BJ (cell line): ENCODE data around the gene PABPC1L2A. TPM values are rescaled to one million over a fixed set of nuclear protein-coding genes. Genes with fewer than 3 reads are reported as not detected.
"Not testable (repeated sequence)": the region's sequence is repeated elsewhere in the genome, so short reads cannot be mapped to it uniquely, and the experiment has no call there.

Experiments used
- CTCF ChIA-PET: fragments of 350-600 bp; formaldehyde crosslinking; extraction: SDS; loops from one replicate; lab custom pipeline; 2021; ENCODE audit warnings: antibody characterized with exemption, inconsistent platforms; lab: Yijun Ruan, JAX
- POLR2A ChIA-PET: fragments of 300-600 bp; sonication (Branson Sonifier 250); formaldehyde crosslinking; extraction: SDS; loops from one replicate; lab custom pipeline; 2021; ENCODE audit warnings: antibody characterized with exemption; lab: Charles Lee
- DNase-seq: peaks from one replicate; pipeline ENCODE4 v3.0.0-alpha.2; 2011; ENCODE audit warnings: low read depth
- H3K27me3 ChIP-seq: 2 replicates; pipeline ENCODE4 v1.6.0; 2011; ENCODE audit warnings: low read length; ENCODE audit not compliant: control insufficient read depth, insufficient read depth
- H3K36me3 ChIP-seq: 2 replicates; pipeline ENCODE4 v1.5.1; 2011; ENCODE audit warnings: low read length; ENCODE audit not compliant: control insufficient read depth, insufficient read depth
- H3K4me3 ChIP-seq: 2 replicates; pipeline ENCODE4 v1.5.1; 2011; ENCODE audit warnings: low read depth, mild to moderate bottlenecking, control low read depth, low read length
- CTCF ChIP-seq: IDR thresholded peaks from 2 replicates; pipeline ENCODE4 v1.5.1; 2011; ENCODE audit warnings: low read depth, mild to moderate bottlenecking, control low read depth, inconsistent platforms, low read length, moderate library complexity; ENCODE audit not compliant: insufficient read depth
- polyA minus RNA-seq: library from RNA; depleted of rRNA, polyadenylated mRNA; stranded (reverse); fragments of >200 nt; gene quantifications from 2 replicates; pipeline ENCODE4 v1.2.3, GENCODE V29; 2011; rRNA and poly(A)+ RNA removed
- polyA plus RNA-seq: library from polyadenylated mRNA; depleted of rRNA; stranded (reverse); fragments of >200 nt; gene quantifications from 2 replicates; pipeline ENCODE4 v1.2.3, GENCODE V29; 2011; rRNA removed

Gene PABPC1L2A
- polyA plus RNA-seq (not detected in 2 replicates), polyA minus RNA-seq (not detected in 2 replicates)

DNA sequence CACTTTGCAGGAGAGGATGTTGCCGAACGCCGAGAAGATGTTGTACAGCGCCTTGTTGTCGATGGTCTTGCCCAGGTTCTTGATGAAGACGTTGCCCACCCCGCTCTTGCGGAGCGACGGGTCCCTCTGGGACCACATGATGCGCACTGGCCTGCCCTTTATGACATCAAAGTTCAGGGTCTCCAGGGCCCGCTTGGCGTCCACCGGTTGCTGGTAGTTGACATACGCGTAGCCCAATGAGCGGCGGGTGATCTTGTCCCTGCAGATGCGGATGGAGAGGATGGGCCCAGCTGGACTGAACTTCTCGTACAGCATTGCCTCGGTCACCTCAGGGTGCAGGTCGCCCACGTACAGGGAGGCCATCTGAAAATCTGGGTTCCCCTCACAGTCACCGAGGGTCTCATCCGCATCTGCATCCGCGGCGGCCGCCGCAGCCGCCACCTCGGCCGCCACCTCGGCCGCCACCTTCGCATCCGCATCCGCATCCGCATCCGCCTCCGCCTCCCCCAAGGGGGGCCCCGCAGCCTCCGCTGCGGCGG lies at the start of gene PABPC1L2A:
PABPC1L2A (minus strand) TSS at position 489 of the 539 bp plus-strand sequence; CDS start at position 363, 126 bp downstream.
- CTCF ChIA-PET, H3K4me3 ChIP-seq, H3K27me3 ChIP-seq, H3K36me3 ChIP-seq, DNase-seq, POLR2A ChIA-PET: not testable (repeated sequence)

DNA sequence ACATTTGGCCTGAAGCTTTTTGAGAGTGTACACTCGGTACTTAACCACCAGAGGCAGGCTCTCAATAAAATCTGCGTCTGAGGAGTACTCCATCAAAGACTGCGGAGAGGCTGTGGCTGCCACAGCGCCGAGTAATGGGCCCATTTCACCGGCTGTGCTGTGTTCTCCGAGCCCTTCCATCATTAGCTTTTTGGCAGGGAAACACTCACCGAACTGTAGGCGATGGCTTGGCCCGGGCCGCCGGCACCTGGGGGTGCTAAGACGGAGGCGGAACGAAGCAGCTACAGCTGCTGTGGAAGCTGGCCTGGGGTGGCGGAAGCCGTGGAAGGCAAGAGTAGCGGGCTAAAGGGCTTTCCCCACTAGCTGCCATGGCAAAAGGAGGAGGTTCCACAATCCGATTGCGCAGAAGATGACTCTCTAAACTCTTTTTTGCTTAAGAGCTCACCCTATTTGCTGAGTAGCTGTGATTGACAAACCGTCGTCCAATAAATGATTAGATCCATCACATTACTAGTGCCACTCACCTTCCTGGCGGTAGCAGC lies 48.5 kb upstream of the PABPC1L2A start:
- Histone ChIP-seq H3K4me3 (no peak overlapping the region), H3K27me3 (no peaks in the 10 kb centered on the region), H3K36me3 (no peaks in the 10 kb centered on the region)
- DNase-seq = no peak
- TF ChIP-seq CTCF = no peak
- ChIA-PET POLR2A (no interaction called here), CTCF (no interaction called here)

DNA sequence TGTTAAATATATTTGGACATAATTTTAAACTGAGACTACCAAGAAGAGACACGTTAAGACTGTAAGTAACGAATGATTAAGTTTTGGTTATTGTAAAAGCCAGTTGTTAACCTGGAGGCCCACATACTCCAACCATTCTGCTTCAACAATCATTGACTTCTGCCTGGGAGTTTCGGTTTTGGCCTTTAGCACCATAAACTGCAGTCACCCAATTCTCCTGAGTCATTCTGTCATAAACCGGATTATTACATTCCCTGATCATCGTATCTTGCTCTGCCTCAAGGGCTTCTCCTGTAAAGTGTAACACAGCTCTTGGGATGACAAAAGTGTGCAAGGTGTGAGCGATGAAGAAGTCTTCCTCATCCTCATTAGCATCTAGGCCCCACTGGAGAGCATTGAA lies 46.9 kb upstream of the PABPC1L2A start:
- no peaks in the 10 kb centered on the region for H3K27me3 ChIP-seq
- ChIA-PET CTCF (no interaction called here), POLR2A (no interaction called here)
- TF ChIP-seq CTCF = no peak
- no peaks in the 10 kb centered on the region for H3K36me3 ChIP-seq
- H3K4me3 ChIP-seq = no peak overlapping the region
- no peak for DNase-seq

DNA sequence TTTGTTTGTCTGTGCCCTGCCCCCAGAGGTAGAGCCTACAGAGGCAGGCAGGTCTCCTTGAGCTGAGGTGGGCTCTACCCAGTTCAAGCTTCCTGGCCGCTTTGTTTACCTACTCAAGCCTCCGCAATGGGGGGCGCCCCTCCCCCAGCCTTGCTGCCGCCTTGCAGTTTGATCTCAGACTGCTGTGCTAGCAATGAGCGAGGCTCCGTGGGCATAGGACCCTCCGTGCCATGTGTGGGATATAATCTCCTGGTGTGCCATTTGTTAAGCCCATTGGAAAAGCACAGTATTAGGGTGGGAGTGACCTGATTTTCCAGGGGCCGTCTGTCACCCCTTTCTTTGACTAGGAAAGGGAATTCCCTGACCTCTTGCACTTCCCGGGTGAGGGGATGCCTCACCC lies 20.2 kb upstream of the PABPC1L2A start:
- H3K36me3 ChIP-seq, CTCF ChIA-PET, H3K27me3 ChIP-seq, H3K4me3 ChIP-seq, DNase-seq, POLR2A ChIA-PET: not testable (repeated sequence)

DNA sequence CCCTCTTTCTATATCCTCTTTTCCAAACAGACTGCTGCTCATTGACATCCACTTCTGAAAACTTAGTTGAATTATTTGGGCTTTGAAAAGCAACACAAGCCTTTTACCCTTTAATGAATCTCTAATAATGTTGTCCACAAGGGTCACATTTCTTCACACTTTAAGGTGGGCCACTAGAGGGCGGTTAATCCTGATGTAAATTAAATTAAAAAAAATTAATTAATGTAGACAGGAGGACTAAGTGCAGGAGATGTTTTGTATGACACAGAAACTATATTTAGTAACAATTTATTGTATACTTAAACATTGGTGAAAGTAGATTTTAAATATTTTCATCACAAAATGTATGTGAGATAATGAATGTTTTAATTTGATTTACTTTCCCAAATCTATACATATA lies 7.5 kb upstream of the PABPC1L2A start:
- CTCF ChIA-PET, H3K36me3 ChIP-seq, H3K27me3 ChIP-seq, POLR2A ChIA-PET, H3K4me3 ChIP-seq, DNase-seq: not testable (repeated sequence)

DNA sequence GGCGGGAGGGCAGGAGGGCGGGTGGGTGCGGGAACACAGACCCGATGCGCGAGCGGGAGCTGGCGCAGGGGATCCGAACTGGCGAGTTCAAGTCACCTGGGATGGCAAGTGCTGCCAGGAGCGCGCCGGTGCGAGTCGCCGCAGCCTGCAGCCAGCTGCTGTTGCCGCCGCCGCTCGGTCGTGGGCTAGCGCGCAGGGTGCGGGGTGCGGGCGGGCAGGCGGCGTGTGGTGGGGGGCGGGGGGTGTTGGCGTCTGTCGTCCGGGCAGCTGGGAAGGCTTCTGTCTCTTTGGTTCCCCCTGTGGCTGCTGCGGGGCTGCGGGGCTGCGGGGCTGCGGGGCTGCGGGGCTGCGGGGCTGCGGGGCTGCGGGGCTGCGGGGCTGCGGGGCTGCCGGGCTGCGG lies 572 bp upstream of the PABPC1L2A start:
- CTCF ChIA-PET, H3K4me3 ChIP-seq, H3K36me3 ChIP-seq, DNase-seq, POLR2A ChIA-PET, H3K27me3 ChIP-seq: not testable (repeated sequence)

GRCh38 chrX:73078597-73078996 lies 715 bp downstream of the PABPC1L2A start:
- H3K4me3 ChIP-seq, H3K27me3 ChIP-seq, POLR2A ChIA-PET, H3K36me3 ChIP-seq, DNase-seq, CTCF ChIA-PET: not testable (repeated sequence)

- POLR2A ChIA-PET = no interaction called here
- H3K36me3 ChIP-seq = no peaks in the 10 kb centered on the region
- CTCF ChIA-PET = no interaction called here
- no peak for TF ChIP-seq CTCF
- no peak for DNase-seq
- H3K27me3 ChIP-seq = no peaks in the 10 kb centered on the region
- H3K4me3 ChIP-seq = no peak overlapping the region
Observed at GRCh38 chrX:73076838-73077237, 2.5 kb downstream of the PABPC1L2A start.
